Endothelial cell of umbilical vein (primary cell): ENCODE measurements around the gene KCNMA1. TPM values are rescaled to one million over a fixed set of nuclear protein-coding genes. Genes with fewer than 3 reads are reported as not detected.

Source experiments
- BruUV-seq: library from RNA; stranded (reverse); fragments of 400-500 nt; replicated peaks from 2 replicates; lab custom pipeline; 2021; lab: Mats Ljungman, UMichigan
- CTCF ChIA-PET: fragments of 300-600, 350-600 bp; sonication (Branson Sonifier 250); formaldehyde crosslinking; loops from one replicate; lab custom pipeline; 2021; ENCODE audit warnings: antibody characterized with exemption, inconsistent platforms; lab: Charles Lee
- POLR2A ChIA-PET: fragments of 300-600, 350-600 bp; sonication (Branson Sonifier 250); formaldehyde crosslinking; loops from one replicate; lab custom pipeline; 2021; ENCODE audit warnings: antibody characterized with exemption, inconsistent platforms; lab: Charles Lee
- DNase-seq: peaks from one replicate; pipeline ENCODE4 v3.0.0-alpha.2; 2011; ENCODE audit warnings: low read depth, low spot score
- FAIRE-seq: peaks from 2 replicates; lab custom pipeline; 2011; peaks lifted over from hg19 to GRCh38; lab: Jason Lieb, UNC
- H2AFZ ChIP-seq: 2 replicates; pipeline ENCODE4 v1.6.0; 2012; ENCODE audit warnings: low read depth, low read length, control low read depth, inconsistent platforms
- H3K27ac ChIP-seq: 2 replicates; pipeline ENCODE4 v1.5.1; 2011; ENCODE audit warnings: low read depth, mild to moderate bottlenecking, control low read depth, low read length, moderate library complexity; ENCODE audit not compliant: insufficient read depth
- H3K27me3 ChIP-seq, 2 experiments: 2 replicates each; pipeline versions ENCODE4 v1.6.0 to v1.6.1; 2011; ENCODE audit warnings: low read length in 2 of 2, mixed read lengths in 1 of 2; ENCODE audit not compliant: control insufficient read depth in 2 of 2, insufficient read depth in 2 of 2
- H3K36me3 ChIP-seq, 2 experiments: 2 replicates in 1 of 2; 3 replicates in 1 of 2; pipeline ENCODE4 v1.5.1; 2011; ENCODE audit warnings: low read length in 2 of 2, mild to moderate bottlenecking in 1 of 2, moderate library complexity in 1 of 2; ENCODE audit not compliant: control insufficient read depth in 2 of 2, insufficient read depth in 2 of 2; ENCODE audit errors: extremely low read depth in 1 of 2
- H3K4me1 ChIP-seq: 3 replicates; pipeline ENCODE4 v1.5.1; 2011; ENCODE audit warnings: mild to moderate bottlenecking, low read length; ENCODE audit not compliant: control insufficient read depth, insufficient read depth; ENCODE audit errors: extremely low read depth
- H3K4me2 ChIP-seq: 2 replicates; pipeline ENCODE4 v1.6.1; 2011; ENCODE audit warnings: low read length, control low read depth, mixed read lengths; ENCODE audit not compliant: insufficient read depth
- H3K4me3 ChIP-seq, 3 experiments: fragments of 200-600 bp in 1 of 3; sonication (generic), shearing (Covaris generic) in 1 of 3; replicated peaks in 1 of 3; 2 replicates each; pipeline ENCODE4 v1.5.1; 2011 to 2016; ENCODE audit warnings: control low read depth in 3 of 3, low read length in 3 of 3, mild to moderate bottlenecking in 2 of 3, inconsistent platforms in 1 of 3, low read depth in 1 of 3, moderate library complexity in 1 of 3; ENCODE audit not compliant: insufficient read depth in 1 of 3
- H3K79me2 ChIP-seq: 2 replicates; pipeline ENCODE4 v1.6.0; 2012; ENCODE audit warnings: low read length, inconsistent platforms; ENCODE audit not compliant: control insufficient read depth, insufficient read depth
- H3K9ac ChIP-seq: replicated peaks from 2 replicates; pipeline ENCODE3; 2011; ENCODE audit warnings: low read length, control low read depth; ENCODE audit not compliant: insufficient read depth; ENCODE audit errors: extremely low read depth
- H3K9me1 ChIP-seq: replicated peaks from 3 replicates; pipeline ENCODE4 v1.6.0; 2011; ENCODE audit warnings: mild to moderate bottlenecking, low read length; ENCODE audit not compliant: control insufficient read depth, insufficient read depth; ENCODE audit errors: extremely low read depth
- H3K9me3 ChIP-seq: replicated peaks from 2 replicates; pipeline ENCODE4 v1.5.1; 2012; ENCODE audit warnings: low read length, inconsistent platforms; ENCODE audit not compliant: control insufficient read depth, insufficient read depth
- H4K20me1 ChIP-seq: replicated peaks from 2 replicates; pipeline ENCODE3; 2011; ENCODE audit warnings: mild to moderate bottlenecking, low read length; ENCODE audit not compliant: control insufficient read depth, insufficient read depth; ENCODE audit errors: extremely low read depth
- EZH2 ChIP-seq: IDR thresholded peaks from 2 replicates; pipeline ENCODE4 v1.6.1; 2012; ENCODE audit warnings: borderline replicate concordance, low read depth, mild to moderate bottlenecking, moderate library complexity, low read length, inconsistent platforms; ENCODE audit not compliant: severe bottlenecking
- FOS ChIP-seq: IDR thresholded peaks from 2 replicates; pipeline ENCODE4 v1.6.1; 2011; ENCODE audit warnings: mild to moderate bottlenecking, low read length, moderate library complexity, borderline replicate concordance; ENCODE audit not compliant: insufficient read depth
- GATA2 ChIP-seq: IDR thresholded peaks from 2 replicates; pipeline ENCODE4 v1.7.0; 2011; ENCODE audit warnings: low read depth, mild to moderate bottlenecking, moderate library complexity, mixed read lengths, low read length; ENCODE audit not compliant: insufficient read length, insufficient read depth
- JUN ChIP-seq: IDR thresholded peaks from 2 replicates; pipeline ENCODE4 v1.6.1; 2011; ENCODE audit warnings: borderline replicate concordance, low read depth; ENCODE audit not compliant: insufficient read length, insufficient read depth
- MYC ChIP-seq: IDR thresholded peaks from one replicate; pipeline ENCODE4 v1.6.1; 2011; ENCODE audit warnings: mild to moderate bottlenecking, low read depth, low read length
- POLR2A ChIP-seq: IDR thresholded peaks from 2 replicates; pipeline ENCODE4 v1.6.1; 2012; ENCODE audit warnings: low read depth, mild to moderate bottlenecking, control low read depth, low read length
- POLR2AphosphoS5 ChIP-seq: IDR thresholded peaks from 2 replicates; pipeline ENCODE4 v1.6.1; 2012; ENCODE audit warnings: low read depth, mild to moderate bottlenecking, control low read depth, low read length, moderate library complexity; ENCODE audit not compliant: insufficient read depth
- dilution Hi-C: fragments of 300-500 bp; cut with MboI; formaldehyde crosslinking; loops from one replicate; pipeline ENCODE4 v1.15.0; 2019; ENCODE audit warnings: low sequenced_read_pairs; ENCODE audit not compliant: extremely low pct_ligation_motif_present
- intact Hi-C: fragments of 100-400 bp; cut with micrococcal nuclease; formaldehyde crosslinking; loops from one replicate; pipeline ENCODE4 v1.10.0; 2022
- polyA plus RNA-seq, 4 experiments: library from polyadenylated mRNA; depleted of rRNA in 3 of 4; stranded (reverse) in 3 of 4; unstranded in 1 of 4; fragments of >200 nt; gene quantifications; 2 replicates each; pipeline versions ENCODE4 v1.2.1 to v1.2.3, GENCODE V29; 2011 to 2012; ENCODE audit warnings: missing spikeins in 1 of 4
- total RNA-seq: library from RNA; stranded (reverse); gene quantifications from 2 replicates; pipeline ENCODE4 v1.2.3, GENCODE V29; 2021
- TF ChIP-seq, protein P1 (sequence below), 2 donors: IDR thresholded peaks; 1 replicate in 1 of 2; 2 replicates in 1 of 2; pipeline ENCODE4 v1.5.1; 2011; ENCODE audit warnings: low read length in 2 of 2, mild to moderate bottlenecking in 2 of 2, moderate library complexity in 2 of 2, control low read depth in 1 of 2, inconsistent platforms in 1 of 2, low read depth in 1 of 2; ENCODE audit not compliant: insufficient read depth in 1 of 2; ENCODE audit errors: extremely low read depth in 1 of 2
- TF ChIP-seq, protein P2 (sequence below): IDR thresholded peaks from 2 replicates; pipeline ENCODE4 v1.6.1; 2011; ENCODE audit not compliant: insufficient read depth, insufficient read length

KCNMA1 gene
- total and polyA plus RNA-seq, 2 donors (not counting 3 experiments of a cell fraction or from before 2014, with no cell fraction given), result 0.10 to 0.82 TPM

DNA sequence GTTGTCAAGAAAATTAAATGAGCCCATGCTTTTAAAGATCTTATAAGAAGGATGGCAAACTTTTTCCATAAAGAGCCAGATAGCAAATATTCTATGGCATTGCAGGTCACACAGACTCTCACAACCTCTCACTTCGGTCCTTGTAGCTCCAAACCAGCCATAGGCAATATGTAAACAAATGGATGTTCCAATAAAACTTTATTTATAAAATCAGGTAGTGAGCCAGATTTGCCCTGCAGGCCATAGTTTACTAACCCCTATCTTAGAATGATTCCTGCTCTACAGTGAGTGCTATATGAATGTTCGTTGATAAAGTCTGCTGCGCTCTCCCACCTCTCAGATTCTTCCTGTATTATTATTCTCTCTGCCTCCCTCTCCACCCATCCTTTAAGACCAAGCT is 177.7 kb downstream of the KCNMA1 start:
- H3K4me1 ChIP-seq, result no peaks in the 10 kb centered on the region
- H3K9me3 ChIP-seq, result no peaks in the 10 kb centered on the region
- H3K9me1 ChIP-seq, result no peaks in the 10 kb centered on the region
- no peak overlapping the region for H3K4me2 ChIP-seq
- TF ChIP-seq JUN (no peak), POLR2AphosphoS5 (no peak), POLR2A (no peak), FOS (no peak), MYC (no peak), GATA2 (no peak), EZH2 (no peak)
- TF ChIP-seq, protein P1, sequence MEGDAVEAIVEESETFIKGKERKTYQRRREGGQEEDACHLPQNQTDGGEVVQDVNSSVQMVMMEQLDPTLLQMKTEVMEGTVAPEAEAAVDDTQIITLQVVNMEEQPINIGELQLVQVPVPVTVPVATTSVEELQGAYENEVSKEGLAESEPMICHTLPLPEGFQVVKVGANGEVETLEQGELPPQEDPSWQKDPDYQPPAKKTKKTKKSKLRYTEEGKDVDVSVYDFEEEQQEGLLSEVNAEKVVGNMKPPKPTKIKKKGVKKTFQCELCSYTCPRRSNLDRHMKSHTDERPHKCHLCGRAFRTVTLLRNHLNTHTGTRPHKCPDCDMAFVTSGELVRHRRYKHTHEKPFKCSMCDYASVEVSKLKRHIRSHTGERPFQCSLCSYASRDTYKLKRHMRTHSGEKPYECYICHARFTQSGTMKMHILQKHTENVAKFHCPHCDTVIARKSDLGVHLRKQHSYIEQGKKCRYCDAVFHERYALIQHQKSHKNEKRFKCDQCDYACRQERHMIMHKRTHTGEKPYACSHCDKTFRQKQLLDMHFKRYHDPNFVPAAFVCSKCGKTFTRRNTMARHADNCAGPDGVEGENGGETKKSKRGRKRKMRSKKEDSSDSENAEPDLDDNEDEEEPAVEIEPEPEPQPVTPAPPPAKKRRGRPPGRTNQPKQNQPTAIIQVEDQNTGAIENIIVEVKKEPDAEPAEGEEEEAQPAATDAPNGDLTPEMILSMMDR (IDR thresholded peaks at IDR 0.05; ENCODE audit: extremely low read depth in 1 of 2, insufficient read depth in 1 of 2, low read depth in 1 of 2, low read length in 2 of 2), result no peak
- TF ChIP-seq, protein P2, sequence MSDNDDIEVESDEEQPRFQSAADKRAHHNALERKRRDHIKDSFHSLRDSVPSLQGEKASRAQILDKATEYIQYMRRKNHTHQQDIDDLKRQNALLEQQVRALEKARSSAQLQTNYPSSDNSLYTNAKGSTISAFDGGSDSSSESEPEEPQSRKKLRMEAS, result no peak
- no peak overlapping the region for H3K9ac ChIP-seq
- POLR2A ChIA-PET, result no interaction called here
- no peaks in the 10 kb centered on the region for H4K20me1 ChIP-seq
- CTCF ChIA-PET, result no interaction called here
- H3K27ac ChIP-seq, result no peak overlapping the region
- H3K27me3 ChIP-seq, result no peaks in the 10 kb centered on the region
- H3K4me3 ChIP-seq, result no peak overlapping the region
- no peaks in the 10 kb centered on the region for H3K79me2 ChIP-seq
- FAIRE-seq (no peak), DNase-seq (no peak)
- intact Hi-C loops (no loop called here), dilution Hi-C loops (no loop called here)
- no peak overlapping the region for H2AFZ ChIP-seq
- no peaks in the 10 kb centered on the region for H3K36me3 ChIP-seq
- no TSS peak for BruUV-seq
